GM12874 (cell line): ENCODE data around the gene TYW1B.
"Not testable (repeated sequence)": the region's sequence is repeated elsewhere in the genome, so short reads cannot be mapped to it uniquely, and the experiment has no call there.

ENCODE experiments used
- TF ChIP-seq, protein P1 (sequence below): IDR thresholded peaks from 2 replicates; pipeline ENCODE4 v1.5.1; 2011; ENCODE audit warnings: low read depth, mild to moderate bottlenecking, control low read depth, low read length, moderate library complexity; ENCODE audit not compliant: insufficient read depth

The TYW1B gene

GRCh38 chr7:72827839-72828591, at the start of gene TYW1B:
Gene TYW1B (minus strand): TSS chr7:72828200. CDS start chr7:72828075, 125 bp downstream.
- TF ChIP-seq, protein P1, sequence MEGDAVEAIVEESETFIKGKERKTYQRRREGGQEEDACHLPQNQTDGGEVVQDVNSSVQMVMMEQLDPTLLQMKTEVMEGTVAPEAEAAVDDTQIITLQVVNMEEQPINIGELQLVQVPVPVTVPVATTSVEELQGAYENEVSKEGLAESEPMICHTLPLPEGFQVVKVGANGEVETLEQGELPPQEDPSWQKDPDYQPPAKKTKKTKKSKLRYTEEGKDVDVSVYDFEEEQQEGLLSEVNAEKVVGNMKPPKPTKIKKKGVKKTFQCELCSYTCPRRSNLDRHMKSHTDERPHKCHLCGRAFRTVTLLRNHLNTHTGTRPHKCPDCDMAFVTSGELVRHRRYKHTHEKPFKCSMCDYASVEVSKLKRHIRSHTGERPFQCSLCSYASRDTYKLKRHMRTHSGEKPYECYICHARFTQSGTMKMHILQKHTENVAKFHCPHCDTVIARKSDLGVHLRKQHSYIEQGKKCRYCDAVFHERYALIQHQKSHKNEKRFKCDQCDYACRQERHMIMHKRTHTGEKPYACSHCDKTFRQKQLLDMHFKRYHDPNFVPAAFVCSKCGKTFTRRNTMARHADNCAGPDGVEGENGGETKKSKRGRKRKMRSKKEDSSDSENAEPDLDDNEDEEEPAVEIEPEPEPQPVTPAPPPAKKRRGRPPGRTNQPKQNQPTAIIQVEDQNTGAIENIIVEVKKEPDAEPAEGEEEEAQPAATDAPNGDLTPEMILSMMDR: not testable (repeated sequence)

DNA sequence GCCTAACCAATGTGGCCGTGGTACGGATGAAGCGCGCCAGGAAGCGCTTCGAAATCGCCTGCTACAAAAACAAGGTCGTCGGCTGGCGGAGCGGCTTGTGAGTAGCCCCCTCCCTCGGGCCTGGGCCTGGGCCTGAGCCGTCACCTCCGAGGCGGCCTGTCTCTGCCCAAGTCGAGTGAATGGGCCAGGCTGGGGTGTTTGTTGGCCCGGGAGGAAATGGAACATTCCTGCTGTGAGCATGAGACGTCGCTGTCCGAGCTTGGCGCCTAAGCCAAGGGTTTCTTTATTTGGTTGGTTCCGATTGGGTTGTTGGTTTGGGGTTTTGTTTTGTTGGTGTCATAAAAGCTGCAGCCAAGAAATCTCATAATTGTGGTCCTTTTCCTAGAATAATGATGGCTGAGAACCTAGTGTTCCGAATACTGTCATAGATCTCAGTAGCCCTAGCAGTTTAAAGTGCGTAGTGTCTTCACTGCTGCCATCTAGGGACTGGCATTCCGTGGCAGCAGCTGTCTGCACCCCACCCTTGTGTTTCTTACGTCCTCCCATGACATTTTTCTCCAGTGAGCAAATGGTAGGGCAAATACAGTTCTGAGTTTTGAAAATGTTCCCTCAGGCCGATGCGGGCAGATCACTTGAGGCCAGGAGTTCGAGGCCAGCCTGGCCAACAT, 1.8 kb upstream of the TYW1B start:
- TF ChIP-seq, protein P1: peak; percentile 27; the same call in 1 of the 2 replicates

GRCh38 chr7:72805526-72806494, 22.2 kb downstream of the TYW1B start:
- TF ChIP-seq, protein P1: no peak

GRCh38 chr7:72793791-72794190, 34.2 kb downstream of the TYW1B start:
- TF ChIP-seq, protein P1: no peak

DNA sequence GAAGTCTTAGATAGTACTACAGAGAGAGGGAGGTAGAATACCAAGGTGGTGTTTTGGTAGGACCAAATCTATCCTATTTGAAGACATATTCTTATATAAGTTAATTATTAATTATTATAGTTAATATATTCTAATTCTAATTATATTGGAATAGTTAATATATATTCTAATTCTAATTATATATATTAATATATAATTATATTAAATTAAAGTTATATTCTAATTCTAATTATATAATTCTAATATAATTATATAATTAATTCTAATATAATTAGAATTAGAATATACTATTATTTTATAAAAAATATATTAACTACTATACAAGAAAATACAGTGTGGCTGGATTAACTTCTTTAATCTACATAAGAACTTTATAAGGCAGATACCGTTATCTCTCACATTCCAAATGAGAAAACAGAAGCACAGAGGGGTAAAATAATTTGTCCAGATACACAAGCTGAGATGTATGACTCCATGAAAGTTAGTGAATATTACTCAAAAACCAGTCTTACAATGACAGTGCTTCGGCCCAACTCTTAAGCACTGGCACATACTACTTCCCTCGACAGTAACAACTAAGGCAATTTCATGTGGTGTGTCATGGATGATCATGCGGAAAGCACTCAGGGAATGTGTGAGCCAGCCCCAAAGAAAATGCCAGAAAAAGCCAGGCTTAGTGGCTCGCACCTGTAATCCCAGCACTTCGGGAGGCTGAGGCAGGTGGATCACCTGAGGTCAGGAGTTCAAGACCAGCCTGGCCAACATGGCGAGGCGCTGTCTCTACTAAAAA, 42.6 kb downstream of the TYW1B start:
- TF ChIP-seq, protein P1: no peak

GRCh38 chr7:72781631-72782030, 46.4 kb downstream of the TYW1B start:
- TF ChIP-seq, protein P1: no peak
